Renal cortical epithelial cell (primary cell): ENCODE measurements around the gene SANBR. TPM values are rescaled to one million over a fixed set of nuclear protein-coding genes. Genes with fewer than 3 reads are reported as not detected.
"Not testable (repeated sequence)": the region's sequence is repeated elsewhere in the genome, so short reads cannot be mapped to it uniquely, and the experiment has no call there.

Source experiments
- DNase-seq: peaks from one replicate; pipeline ENCODE4 v3.0.0-alpha.2; 2011; ENCODE audit warnings: low read depth
- total RNA-seq: library from RNA; depleted of rRNA; stranded (reverse); fragments of >200 nt; gene quantifications from 2 replicates; pipeline ENCODE4 v1.2.3, GENCODE V29; 2014

SANBR gene
- total RNA-seq, result 14.6 and 21.3 TPM in 2 replicates

DNA sequence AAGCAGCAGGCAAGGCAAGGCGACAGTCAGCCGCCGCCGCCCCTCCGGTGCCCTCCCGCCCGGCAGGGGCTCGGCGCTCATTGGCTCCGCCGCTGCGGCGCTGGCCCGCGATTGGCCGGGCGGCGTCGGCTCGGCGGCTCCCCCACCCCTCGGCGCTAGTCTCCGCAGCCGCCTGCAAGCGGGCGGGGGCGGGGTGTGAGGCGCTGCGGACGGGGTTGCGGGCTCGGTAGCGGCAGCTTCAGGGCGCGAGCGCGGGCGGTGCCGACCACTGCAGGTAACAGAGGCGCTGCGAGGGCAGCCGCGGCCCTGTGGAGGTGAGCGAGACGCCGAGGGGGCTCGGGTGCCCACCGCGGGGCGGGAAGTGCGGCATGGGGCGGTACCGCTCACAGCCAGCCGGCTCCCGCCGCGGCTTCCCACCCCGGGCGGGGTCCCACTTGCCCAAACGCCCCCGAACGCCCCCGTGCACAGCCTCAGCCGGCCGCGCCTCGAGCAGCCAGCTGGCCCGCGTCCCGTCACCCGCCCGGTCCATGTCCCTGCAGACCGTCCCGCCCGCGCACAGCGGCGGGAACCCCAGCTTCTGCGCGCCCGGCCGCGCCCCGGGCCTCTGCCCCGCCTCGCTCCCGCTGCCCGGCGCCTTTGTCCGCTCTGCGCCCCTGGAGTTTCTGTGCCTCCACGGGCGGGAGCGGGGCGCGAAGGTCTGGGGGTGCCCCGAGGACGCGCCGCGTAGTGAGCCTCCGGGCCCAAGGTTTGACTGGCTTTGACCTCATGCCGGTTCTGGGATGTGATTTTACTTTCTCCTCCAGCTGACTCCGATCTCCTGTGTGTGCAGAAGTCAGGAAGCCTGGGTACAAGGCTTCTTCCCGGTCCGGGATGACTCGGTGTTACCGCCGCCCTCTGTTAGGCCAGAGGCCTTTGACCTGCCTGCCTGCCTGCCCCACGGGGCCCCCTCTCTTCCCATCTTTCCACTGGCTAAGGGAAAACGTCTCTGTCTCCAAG lies at the start of gene SANBR:
SANBR (plus strand) TSS at position 158 of the 996 bp plus-strand sequence. CDS start 4,480 bp downstream, outside the sequence.
- peak; percentile 47 for DNase-seq

DNA sequence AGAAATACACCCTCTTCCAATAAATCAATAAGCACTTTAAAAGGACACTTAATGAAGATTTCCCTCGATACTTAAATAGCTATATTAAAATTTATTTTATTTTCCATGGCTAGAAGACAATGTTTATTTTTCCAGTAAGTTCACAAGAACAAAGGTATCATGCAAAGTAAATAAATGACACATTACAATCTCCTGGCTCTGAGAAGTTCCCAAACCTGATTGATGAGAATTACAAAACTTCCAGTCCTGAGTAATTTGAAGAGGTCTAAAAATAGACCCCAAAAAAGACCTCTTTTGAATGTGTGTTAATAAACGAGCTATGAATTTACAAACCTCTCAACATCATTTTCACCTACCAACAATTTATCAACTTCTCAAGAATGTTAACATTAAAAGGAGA lies 49.7 kb upstream of the SANBR start:
- peak; percentile 32 for DNase-seq

DNA sequence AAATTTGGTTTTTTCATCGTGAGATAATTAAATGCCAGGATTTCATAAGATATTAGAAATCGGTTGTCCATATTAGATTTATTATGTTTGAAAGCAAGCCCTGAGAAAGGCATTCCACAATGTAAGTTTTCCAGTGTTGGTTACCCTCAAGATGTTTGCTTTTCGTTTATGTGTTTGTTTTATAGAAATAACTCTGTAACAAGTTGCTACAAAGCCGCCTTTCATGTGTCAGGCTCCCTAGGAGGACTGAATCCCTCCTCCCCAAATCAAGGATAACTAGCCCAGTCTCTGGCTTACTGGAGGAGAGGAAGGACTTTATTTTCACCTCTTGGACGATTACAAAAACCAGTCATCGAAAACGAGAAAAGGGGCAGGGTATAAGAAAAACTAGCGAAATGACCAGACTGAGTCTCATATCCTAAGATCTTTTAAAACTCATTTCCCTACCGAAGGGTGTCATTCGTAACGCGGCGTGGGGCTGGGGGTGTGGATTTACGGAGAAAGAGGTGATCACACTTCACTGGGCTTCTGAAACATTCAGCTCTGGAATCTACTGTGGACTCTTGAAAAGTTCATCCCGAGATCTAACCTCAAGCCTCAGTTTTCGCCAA lies 49.2 kb upstream of the SANBR start:
- DNase-seq, result peak; percentile 25

DNA sequence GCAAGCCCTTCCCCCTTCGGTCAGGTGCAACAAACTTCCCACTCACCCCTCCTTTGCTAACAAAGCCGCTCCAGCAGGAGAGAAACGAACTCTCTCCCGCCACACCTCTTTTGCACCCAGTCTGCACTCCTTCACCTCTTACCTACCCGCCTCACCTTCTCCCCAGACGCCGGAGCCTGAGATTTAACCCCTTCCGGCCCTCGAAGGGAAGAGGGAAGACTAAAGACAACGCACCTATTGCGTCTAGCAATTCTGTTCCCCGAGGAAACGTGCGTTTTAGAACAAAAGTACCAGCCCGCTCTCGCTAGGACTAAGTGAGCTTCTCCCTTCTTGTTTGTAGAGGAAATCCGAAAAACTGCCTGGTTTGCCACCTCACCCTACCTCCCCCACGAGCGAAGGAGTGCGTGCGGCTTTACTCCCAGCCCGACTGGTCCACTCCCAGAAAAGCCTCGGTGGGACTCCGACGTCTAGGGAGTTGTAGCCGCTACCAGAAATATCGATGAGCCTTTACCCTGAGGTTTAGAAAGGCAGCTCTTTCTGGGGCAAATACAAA lies 48.6 kb upstream of the SANBR start:
- DNase-seq, result peak; percentile 67

DNA sequence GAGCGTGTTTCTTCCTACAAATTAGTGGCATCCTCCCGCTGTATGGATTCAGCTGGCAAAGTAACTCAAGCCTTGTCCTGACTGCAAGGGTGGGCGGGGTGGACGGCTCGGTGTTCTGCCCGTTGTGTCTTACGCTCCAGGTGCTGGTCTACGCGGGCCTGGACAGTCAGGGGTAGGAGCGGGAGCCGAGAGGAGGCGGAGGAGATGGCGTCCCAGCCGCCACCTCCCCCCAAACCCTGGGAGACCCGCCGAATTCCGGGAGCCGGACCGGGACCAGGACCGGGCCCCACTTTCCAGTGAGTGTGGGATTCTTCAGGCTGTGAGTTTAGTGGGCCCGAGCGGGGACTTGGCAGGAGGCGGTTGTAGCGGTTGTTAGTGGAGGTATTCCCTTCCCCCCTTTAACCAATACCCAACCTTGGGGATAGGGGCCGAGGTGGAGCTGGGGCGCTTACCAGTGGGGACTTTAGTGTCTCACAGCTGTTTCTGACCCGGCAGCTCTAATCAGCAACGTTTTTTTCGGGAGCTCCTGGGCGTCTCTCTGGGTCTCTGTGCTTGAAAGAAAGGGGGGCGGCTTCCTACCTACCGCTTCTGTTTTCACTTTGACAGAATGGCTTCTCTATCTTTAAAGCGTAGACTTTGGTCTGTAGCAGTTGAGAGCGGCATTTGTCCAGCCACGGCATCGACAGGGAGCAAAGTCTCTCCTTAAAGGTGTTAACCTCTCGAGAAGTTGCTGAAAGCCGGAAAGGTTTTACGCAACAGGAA lies 47.9 kb upstream of the SANBR start, which contains the start of the genes PEX13 and PUS10:
PEX13 (plus strand) TSS at position 165 of the 762 bp plus-strand sequence; CDS start at position 205, 40 bp downstream.
PUS10 (minus strand) TSS at position 700 of the 762 bp plus-strand sequence. CDS start 6,365 bp downstream, outside the sequence.
- DNase-seq, result peak; percentile 80

DNA sequence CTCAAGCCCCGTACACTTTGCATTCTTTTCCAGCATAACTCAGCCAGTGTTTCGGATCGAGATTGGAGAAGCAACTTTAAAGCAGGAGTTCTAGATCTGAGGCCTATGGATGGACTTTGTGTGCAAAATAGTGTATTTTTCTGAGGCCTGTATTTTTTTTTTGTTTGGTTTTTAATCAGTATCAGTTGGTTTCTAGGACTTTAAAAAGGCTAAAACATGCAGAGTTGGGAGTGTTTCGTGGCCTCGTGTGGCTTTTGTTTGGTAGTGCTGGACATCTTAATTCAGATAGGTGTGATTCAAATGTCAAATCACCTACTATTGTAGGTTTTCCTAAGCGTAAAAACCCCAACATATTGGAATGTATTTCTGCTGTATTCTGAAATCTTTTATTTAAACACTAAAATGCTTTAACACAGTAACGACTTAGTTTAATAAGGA lies 47.3 kb upstream of the SANBR start:
- DNase-seq, result no peak

DNA sequence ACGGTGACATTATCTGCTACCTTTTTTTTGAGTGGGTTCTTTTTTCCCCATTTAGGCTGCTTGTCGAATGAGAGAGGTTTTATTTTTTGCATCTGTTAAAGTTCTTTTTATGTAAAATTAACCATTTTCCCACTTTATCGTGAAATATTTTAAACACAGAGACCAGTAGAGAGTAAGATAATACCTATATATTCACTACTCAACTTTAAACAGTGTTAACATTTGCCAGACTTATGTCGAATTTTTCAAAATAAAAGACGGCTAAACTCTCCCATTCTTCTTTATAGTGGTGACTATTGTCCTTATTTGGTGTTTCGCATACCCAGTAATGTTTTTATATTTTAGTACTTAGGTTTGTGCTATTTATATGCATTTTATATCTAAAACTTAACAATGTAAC lies 46.9 kb upstream of the SANBR start:
- DNase-seq, result no peak

DNA sequence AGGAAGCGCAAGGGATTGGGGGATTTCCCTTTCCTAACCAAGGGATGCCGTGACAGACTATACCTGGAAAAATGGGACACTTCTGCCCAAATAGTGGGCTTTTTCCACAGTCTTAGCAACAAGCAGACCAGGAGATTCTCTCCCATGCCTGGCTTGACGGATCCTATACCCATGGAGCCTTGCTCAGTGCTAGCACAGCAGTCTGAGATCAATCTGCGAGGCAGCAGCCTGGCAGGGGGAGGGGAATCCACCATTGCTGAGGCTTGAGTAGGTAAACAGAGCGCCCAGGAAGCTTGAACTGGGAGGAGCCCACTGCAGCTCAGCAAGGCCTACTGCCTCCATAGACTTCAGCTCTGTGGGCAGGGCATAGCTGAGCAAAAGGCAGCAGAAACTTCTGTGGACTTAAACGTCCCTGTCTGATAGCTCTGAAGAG lies 44.4 kb upstream of the SANBR start:
- no peak for DNase-seq

DNA sequence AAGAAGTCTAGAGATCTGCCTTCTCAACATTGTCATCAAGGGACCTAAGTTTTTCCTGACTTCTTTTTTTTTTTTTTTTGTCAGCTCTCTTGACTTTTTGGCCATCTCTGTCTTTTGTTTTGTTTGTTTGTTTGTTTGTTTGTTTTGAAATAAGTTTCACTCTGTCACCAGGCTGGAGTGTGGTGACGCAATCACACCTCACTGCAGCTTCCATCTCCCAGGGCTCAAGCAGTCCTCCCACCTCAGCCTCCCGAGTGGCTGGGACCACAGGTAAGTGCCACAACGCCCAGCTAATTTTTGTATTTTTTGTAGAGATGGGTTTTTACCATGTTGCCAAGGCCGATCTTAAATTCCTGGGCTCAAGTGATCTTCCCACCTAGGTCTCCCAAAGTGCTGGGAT lies 42.0 kb upstream of the SANBR start:
- DNase-seq, result no peak

DNA sequence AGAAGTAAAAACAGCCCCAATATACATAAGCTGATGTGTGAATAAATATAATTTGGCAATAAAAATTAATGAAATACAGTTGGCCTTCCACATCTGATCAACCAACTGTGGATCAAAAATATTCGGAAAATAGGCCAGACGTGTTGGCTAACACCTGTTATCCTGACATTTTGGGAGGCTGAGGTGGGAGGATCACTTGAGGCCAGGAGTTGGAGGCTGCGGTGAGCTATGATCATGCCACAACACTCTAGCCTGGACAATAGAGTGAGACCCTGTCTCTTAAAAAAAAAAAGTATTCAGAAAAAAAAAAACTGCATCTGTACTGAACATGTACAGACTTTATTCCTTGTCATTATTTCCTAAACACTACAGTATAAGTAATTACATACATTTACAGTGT lies 36.1 kb upstream of the SANBR start:
- DNase-seq, result no peak

DNA sequence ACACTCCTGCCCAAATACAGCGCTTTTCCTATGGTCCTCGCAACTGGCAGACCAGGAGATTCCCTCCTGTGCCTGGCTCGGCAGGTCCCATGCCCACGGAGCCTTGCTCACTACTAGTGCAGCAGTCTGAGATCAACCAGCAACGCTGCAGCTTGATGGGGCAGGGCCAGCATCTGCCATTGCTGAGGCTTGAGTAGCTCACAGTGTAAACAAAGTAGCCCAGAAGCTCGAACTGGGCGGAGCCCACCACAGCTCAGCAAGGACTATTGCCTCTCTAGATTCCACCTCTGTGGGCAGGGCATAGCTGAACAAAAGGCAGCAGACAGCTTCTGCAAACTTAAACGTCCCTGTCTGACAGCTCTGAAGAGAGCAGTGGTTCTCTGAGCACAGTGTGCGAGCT lies 31.1 kb upstream of the SANBR start:
- DNase-seq, result not testable (repeated sequence)

DNA sequence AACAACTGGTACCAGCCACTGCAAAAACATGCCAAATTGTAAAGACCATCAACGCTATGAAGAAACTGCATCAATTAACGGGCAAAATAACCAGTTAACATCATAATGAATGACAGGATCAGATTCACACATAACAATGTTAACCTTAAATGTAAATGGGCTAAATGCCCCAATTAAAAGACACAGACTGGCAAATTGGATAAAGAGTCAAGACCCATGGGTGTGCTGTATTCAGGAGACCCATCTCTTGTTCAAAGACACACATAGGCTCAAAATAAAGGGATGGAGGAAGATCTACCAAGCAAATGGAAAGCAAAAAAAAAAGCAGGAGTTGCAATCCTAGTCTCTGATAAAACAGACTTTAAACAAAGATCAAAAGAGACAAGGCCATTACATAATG lies 29.0 kb upstream of the SANBR start:
- not testable (repeated sequence) for DNase-seq

DNA sequence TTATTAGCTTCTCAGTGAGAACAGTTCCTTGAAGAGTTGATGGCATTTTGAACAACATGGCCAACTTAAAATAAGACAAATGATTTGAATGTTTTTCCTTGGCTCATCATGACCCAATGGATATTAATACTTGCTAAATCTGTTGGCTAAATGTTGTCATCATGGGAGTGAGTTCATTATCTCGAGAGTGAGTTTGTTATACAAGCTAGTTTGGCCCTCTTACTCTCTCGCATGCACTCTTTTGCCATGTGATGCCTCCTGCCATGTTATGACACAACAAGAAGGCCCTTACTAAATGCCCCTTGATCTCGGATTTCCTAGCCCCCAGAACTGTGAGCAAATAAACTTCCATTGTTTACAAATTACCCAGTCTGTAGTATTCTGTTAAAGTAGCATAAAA lies 22.9 kb upstream of the SANBR start:
- no peak for DNase-seq

DNA sequence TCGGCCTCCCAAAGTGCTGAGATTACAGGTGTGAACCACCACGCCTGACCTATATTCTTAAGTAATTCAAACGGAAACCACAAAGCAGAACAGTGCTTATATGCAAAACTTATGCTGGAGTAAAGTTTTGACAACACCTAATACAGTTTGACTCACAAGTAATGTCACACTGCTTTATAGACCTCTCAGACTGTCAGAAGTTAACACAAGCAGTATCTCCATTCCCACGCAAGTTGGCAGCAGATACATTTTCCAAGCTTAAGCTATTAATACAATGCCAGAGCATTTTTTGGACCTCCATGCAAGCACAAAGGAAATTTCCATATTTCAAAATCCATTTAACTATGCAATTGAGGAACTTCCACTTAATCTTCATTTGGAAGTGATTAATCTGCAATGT lies 21.0 kb upstream of the SANBR start:
- DNase-seq, result no peak

DNA sequence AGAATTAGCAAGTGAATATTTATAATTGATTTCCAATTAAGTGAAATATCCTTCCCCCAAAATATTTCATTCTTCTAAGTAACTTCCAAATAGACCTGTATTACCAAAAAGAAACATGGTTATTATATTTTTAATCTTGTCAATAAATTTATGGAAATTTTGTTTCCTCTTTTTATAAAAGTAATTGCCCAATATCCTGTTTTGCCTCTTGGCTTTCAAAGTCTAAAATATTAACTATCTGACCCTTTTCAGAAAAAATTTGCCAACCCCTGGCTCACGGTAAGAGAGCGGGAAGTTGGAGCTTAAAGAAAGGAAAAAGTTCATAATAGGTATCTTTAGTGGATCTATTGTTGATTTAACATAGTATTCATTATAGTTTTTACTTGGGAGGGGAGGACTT lies 20.4 kb upstream of the SANBR start:
- DNase-seq, result no peak

DNA sequence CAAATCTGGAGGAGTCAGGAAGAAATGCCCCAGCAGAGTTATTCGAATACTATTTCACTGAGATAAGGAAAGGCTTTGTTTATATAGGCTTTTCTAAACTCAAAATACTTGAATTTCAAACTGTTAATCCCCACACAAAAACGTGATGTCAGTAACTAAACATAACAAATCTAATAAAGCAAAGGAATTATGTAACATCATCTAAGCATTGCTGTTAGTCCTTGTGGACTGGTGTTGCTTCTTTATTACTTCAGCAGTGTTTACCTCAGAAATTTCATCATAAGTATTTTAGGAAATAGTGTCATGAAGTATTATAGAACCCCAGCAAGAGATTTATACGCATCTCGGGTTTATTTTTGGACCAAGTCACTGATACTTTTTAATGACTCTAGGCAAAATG lies 19.7 kb upstream of the SANBR start:
- DNase-seq, result no peak

DNA sequence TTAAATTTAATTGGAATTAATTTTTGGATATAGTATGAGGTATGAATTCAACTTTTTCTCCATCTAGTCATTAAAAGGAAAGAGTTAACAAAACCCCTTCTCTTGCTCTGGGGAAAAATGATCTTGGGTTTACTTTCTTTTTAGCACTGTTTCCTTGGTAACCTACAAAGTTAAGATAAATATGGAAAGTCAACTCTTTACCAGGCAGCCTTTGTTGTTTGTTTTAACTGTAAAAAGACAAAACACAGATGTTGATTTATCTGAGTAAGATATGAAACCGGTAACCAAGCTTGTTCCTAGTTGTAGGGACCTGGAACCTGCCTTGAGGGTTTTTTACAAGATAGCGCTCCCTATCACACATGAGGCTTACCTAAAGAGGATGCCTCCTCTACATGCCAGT lies 10.1 kb upstream of the SANBR start:
- no peak for DNase-seq

DNA sequence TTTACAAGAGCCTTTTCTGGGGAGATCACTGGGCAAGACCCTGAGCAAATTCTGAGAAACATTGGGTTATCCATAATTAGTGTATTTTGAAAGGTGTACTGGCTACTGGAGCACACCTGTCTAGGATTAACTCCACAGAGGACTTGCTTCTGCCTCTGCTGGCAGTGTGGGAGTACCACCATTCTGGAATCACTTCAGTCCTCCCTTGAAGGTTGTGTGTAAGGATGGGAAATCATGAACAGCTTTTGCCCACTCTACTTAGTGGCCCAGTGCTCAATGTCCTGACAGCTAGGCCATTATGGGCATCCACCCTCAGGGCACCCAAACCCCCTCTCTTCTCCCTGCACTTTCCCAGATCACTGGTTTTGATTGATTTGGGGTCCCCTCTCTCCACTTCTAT lies 8.1 kb upstream of the SANBR start:
- no peak for DNase-seq

DNA sequence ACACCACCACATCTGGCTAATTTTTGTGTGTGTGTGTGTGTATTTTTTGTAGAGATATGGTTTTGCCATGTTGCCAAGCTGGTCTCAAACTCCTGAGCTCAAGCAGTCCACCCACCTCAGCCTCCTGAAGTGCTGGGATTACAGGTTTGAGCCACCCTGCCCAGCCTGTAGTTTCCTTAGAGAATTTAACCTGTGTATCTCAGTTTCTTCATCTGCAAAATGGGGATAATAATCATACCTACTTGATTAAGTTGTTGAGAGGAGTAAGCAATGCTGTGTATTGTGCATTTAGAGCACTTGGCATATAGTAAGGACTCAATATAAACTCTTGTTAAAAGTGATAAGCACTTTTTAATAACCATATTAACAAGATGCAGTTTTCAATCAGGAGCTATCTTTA lies 6.3 kb upstream of the SANBR start:
- DNase-seq, result no peak

DNA sequence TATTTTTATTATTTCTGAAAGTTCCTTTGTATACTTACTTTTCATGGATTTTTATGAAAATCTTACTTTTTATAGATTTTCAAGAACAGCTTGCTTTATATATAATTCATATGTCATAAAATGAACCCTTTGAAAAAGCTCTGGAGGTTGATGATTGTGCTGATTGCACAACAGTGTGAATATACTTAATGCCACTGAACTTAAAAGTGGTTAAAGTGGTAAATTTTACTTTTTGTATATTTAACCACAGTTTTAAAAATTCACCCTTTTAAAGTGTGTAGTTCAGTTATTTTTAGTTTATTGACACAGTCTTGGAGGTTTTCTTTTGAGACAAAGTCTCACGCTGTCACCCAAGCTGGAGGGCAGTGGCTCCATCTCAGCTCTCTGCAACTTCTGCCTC lies 8.4 kb downstream of the SANBR start:
- no peak for DNase-seq

DNA sequence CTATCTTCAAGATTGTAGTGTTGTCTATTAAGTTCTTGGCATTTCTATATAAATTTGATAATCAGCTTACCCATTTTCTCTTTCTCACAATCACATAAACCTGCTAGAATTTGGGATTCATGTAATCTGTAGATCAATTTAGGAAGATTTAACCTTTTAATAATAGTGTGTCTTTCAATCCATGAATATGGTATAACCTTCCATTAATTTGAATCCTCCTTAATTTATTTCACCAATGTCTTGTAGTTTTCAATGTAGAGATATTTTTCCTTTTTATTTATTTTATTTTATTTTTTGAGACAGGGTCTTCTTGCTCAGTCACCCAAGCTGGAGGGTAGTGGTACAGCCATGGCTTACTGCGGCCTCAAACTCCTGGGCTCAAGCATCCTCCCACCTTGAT lies 20.2 kb downstream of the SANBR start:
- no peak for DNase-seq

DNA sequence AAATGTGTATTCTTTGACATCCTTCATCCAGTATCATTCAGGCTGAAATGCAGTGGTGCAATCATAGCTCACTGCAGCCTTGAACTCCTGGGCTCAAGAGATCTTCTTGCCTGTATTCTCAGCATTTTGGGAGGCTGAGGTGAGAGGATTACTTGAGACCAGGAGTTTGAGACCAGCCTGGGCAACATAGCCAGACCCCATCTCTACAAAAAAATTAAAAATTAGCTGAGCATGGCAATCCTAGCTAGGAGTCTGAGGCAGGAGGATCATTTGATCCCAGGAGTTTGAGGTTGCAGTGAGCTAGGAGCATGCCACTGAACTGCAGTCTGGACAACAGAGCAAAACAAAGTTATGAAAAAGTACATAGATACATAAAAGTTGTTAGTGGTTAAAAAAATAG lies 24.1 kb downstream of the SANBR start:
- no peak for DNase-seq
